HG03469 (cell line): ENCODE measurements around the gene NTN1.

Experiments
- ATAC-seq: cut with Tn5 transposase; IDR thresholded peaks from one replicate; pipeline ENCODE4 v1.9.1; 2021; ENCODE audit warnings: mild to moderate bottlenecking, moderate library complexity, moderate number of reproducible peaks; ENCODE audit not compliant: unreplicated experiment

NTN1 gene

GRCh38 chr17:9035249-9035648 lies 13.9 kb downstream of the NTN1 start:
- no peak for ATAC-seq

GRCh38 chr17:9036336-9036735 lies 15.0 kb downstream of the NTN1 start:
- ATAC-seq: no peak

- ATAC-seq: no peak
These were observed 16.4 kb downstream of the NTN1 start for GRCh38 chr17:9037736-9038135.

GRCh38 chr17:9038380-9038779 lies 17.1 kb downstream of the NTN1 start:
- no peak for ATAC-seq

- ATAC-seq: no peak
These were observed 23.6 kb downstream of the NTN1 start for GRCh38 chr17:9044772-9045463.

GRCh38 chr17:9050801-9051401 lies 29.6 kb downstream of the NTN1 start:
- no peak for ATAC-seq

GRCh38 chr17:9051561-9051960 lies 30.3 kb downstream of the NTN1 start:
- no peak for ATAC-seq

GRCh38 chr17:9052921-9053320 lies 31.6 kb downstream of the NTN1 start:
- no peak for ATAC-seq

- no peak for ATAC-seq
These were observed 32.1 kb downstream of the NTN1 start for GRCh38 chr17:9053406-9053805.

GRCh38 chr17:9054126-9054975 lies 33.0 kb downstream of the NTN1 start:
- no peak for ATAC-seq

GRCh38 chr17:9055281-9055680 lies 34.0 kb downstream of the NTN1 start:
- ATAC-seq: no peak

GRCh38 chr17:9056566-9056965 lies 35.3 kb downstream of the NTN1 start:
- ATAC-seq: no peak

- ATAC-seq: no peak
These were observed 36.0 kb downstream of the NTN1 start for GRCh38 chr17:9057310-9057709.

- ATAC-seq: no peak
These were observed 41.1 kb downstream of the NTN1 start for GRCh38 chr17:9062399-9062902.

GRCh38 chr17:9064311-9064834 lies 43.1 kb downstream of the NTN1 start:
- no peak for ATAC-seq

- no peak for ATAC-seq
These were observed 49.7 kb downstream of the NTN1 start for GRCh38 chr17:9071016-9071415.

- ATAC-seq: no peak
These were observed 50.6 kb downstream of the NTN1 start for GRCh38 chr17:9071811-9072498.

GRCh38 chr17:9072696-9073339 lies 51.5 kb downstream of the NTN1 start:
- ATAC-seq: no peak

GRCh38 chr17:9074131-9074530 lies 52.8 kb downstream of the NTN1 start:
- ATAC-seq: no peak

- ATAC-seq: no peak
These were observed 58.3 kb downstream of the NTN1 start for GRCh38 chr17:9079461-9080103.
